H9 (cell line): ENCODE measurements around the gene AAMP. TPM values are rescaled to one million over a fixed set of nuclear protein-coding genes. Genes with fewer than 3 reads are reported as not detected.
A peak's percentile ranks its signal among the peaks of the same experiment; 100 is the strongest.

Experiments used
- DNase-seq: peaks from one replicate; pipeline ENCODE4 v3.0.0-alpha.2; 2017
- H2AFZ ChIP-seq: one replicate; pipeline ENCODE4 v1.6.1; 2013; ENCODE audit warnings: mild to moderate bottlenecking, low read length, control low read depth, moderate library complexity
- H2AK5ac ChIP-seq: 2 replicates; pipeline ENCODE4 v1.6.1; 2013; ENCODE audit warnings: low read length, control low read depth, mixed read lengths; ENCODE audit not compliant: insufficient read length
- H2BK120ac ChIP-seq: one replicate; pipeline ENCODE4 v1.6.1; 2013; ENCODE audit warnings: low read depth, mild to moderate bottlenecking, low read length, control low read depth, inconsistent platforms; ENCODE audit not compliant: poor library complexity, severe bottlenecking
- H2BK12ac ChIP-seq: 2 replicates; pipeline ENCODE4 v1.6.1; 2013; ENCODE audit warnings: low read length, control low read depth, mixed read lengths, low read depth; ENCODE audit not compliant: insufficient read length
- H2BK15ac ChIP-seq: 2 replicates; pipeline ENCODE4 v1.6.1; 2013; ENCODE audit warnings: low read depth, low read length, control low read depth
- H2BK20ac ChIP-seq: one replicate; pipeline ENCODE4 v1.6.1; 2013; ENCODE audit warnings: low read depth, mild to moderate bottlenecking, low read length, control low read depth, inconsistent platforms; ENCODE audit not compliant: poor library complexity, severe bottlenecking
- H2BK5ac ChIP-seq: 2 replicates; pipeline ENCODE4 v1.6.1; 2013; ENCODE audit warnings: low read length, control low read depth, mixed read lengths; ENCODE audit not compliant: insufficient read length
- H3K14ac ChIP-seq: 2 replicates; pipeline ENCODE4 v1.6.1; 2013; ENCODE audit warnings: low read length, control low read depth; ENCODE audit not compliant: insufficient read depth
- H3K18ac ChIP-seq: 2 replicates; pipeline ENCODE4 v1.6.1; 2013; ENCODE audit warnings: low read depth, mild to moderate bottlenecking, mixed read lengths, low read length, control low read depth; ENCODE audit not compliant: insufficient read length
- H3K23ac ChIP-seq: 2 replicates; pipeline ENCODE4 v1.6.1; 2013; ENCODE audit warnings: low read length, control low read depth, mixed read lengths, low read depth; ENCODE audit not compliant: insufficient read length
- H3K23me2 ChIP-seq: 2 replicates; pipeline ENCODE4 v1.6.1; 2013; ENCODE audit warnings: low read depth, mild to moderate bottlenecking, mixed read lengths, low read length, control low read depth; ENCODE audit not compliant: insufficient read length, poor library complexity, severe bottlenecking
- H3K27ac ChIP-seq: 2 replicates; pipeline ENCODE4 v1.5.1; 2013; ENCODE audit warnings: low read length, control low read depth, mixed read lengths, low read depth; ENCODE audit not compliant: insufficient read length
- H3K27me3 ChIP-seq: 2 replicates; pipeline ENCODE4 v1.6.1; 2013; ENCODE audit warnings: low read length, control low read depth, inconsistent platforms; ENCODE audit not compliant: insufficient read depth
- H3K4ac ChIP-seq: 2 replicates; pipeline ENCODE4 v1.6.1; 2013; ENCODE audit warnings: low read depth, mild to moderate bottlenecking, control low read depth, inconsistent platforms, low read length, moderate library complexity
- H3K4me1 ChIP-seq: 2 replicates; pipeline ENCODE4 v1.6.1; 2013; ENCODE audit warnings: low read length, control low read depth, inconsistent platforms; ENCODE audit not compliant: insufficient read depth
- H3K4me2 ChIP-seq: 2 replicates; pipeline ENCODE4 v1.6.1; 2013; ENCODE audit warnings: low read length, control low read depth, mixed read lengths; ENCODE audit not compliant: insufficient read length, insufficient read depth
- H3K56ac ChIP-seq: 2 replicates; pipeline ENCODE4 v1.6.1; 2013; ENCODE audit warnings: low read depth, mild to moderate bottlenecking, mixed read lengths, low read length, control low read depth; ENCODE audit not compliant: insufficient read length
- H3K79me1 ChIP-seq: 2 replicates; pipeline ENCODE4 v1.6.1; 2013; ENCODE audit warnings: low read depth, mild to moderate bottlenecking, moderate library complexity, low read length, control low read depth, inconsistent platforms; ENCODE audit not compliant: insufficient read depth, poor library complexity, severe bottlenecking
- H3K79me2 ChIP-seq: 2 replicates; pipeline ENCODE4 v1.6.1; 2013; ENCODE audit warnings: low read length, control low read depth, inconsistent platforms; ENCODE audit not compliant: insufficient read depth
- H3K9ac ChIP-seq: 2 replicates; pipeline ENCODE4 v1.6.1; 2013; ENCODE audit warnings: low read length, control low read depth, mixed read lengths; ENCODE audit not compliant: insufficient read length; ENCODE audit errors: extremely low read depth
- H3K9me3 ChIP-seq: one replicate; pipeline ENCODE4 v1.6.1; 2013; ENCODE audit warnings: low read depth, low read length, inconsistent platforms; ENCODE audit not compliant: control insufficient read depth
- H3T11ph ChIP-seq: one replicate; pipeline ENCODE4 v1.6.1; 2013; ENCODE audit warnings: mild to moderate bottlenecking, low read length, control low read depth, inconsistent platforms
- H4K20me1 ChIP-seq: one replicate; pipeline ENCODE4 v1.6.1; 2013; ENCODE audit not compliant: control insufficient read depth, insufficient read length, insufficient read depth
- H4K5ac ChIP-seq: 2 replicates; pipeline ENCODE4 v1.6.1; 2013; ENCODE audit warnings: low read depth, mild to moderate bottlenecking, mixed read lengths, low read length, control low read depth; ENCODE audit not compliant: insufficient read length
- H4K8ac ChIP-seq: replicated peaks from 2 replicates; pipeline ENCODE4 v1.6.1; 2013; ENCODE audit warnings: low read length, control low read depth, mixed read lengths, low read depth; ENCODE audit not compliant: insufficient read length
- H4K91ac ChIP-seq: 2 replicates; pipeline ENCODE4 v1.6.1; 2013; ENCODE audit warnings: low read depth, mild to moderate bottlenecking, moderate library complexity, mixed read lengths, low read length, control low read depth; ENCODE audit not compliant: insufficient read length
- H3K27ac Mint-ChIP-seq, 3 experiments: 2 replicates in 2 of 3; 3 replicates in 1 of 3; pipeline ENCODE4 v1.8.0; 2020 to 2021; ENCODE audit warnings: mixed read lengths in 3 of 3, mild to moderate bottlenecking in 1 of 3, moderate library complexity in 1 of 3
- H3K27me3 Mint-ChIP-seq: 2 replicates; pipeline ENCODE4 v1.8.0; 2021; ENCODE audit warnings: low read depth, mild to moderate bottlenecking, moderate library complexity, mixed read lengths
- H3K36me3 Mint-ChIP-seq, 3 experiments: 2 replicates in 2 of 3; 3 replicates in 1 of 3; pipeline ENCODE4 v1.8.0; 2020 to 2021; ENCODE audit warnings: low read depth in 3 of 3, mixed read lengths in 3 of 3; ENCODE audit not compliant: insufficient read depth in 1 of 3
- H3K4me1 Mint-ChIP-seq, 2 experiments: 2 replicates each; pipeline ENCODE4 v1.8.0; 2020; ENCODE audit warnings: mixed read lengths in 2 of 2
- H3K4me3 Mint-ChIP-seq, 2 experiments: 2 replicates in 1 of 2; 3 replicates in 1 of 2; pipeline ENCODE4 v1.8.0; 2020 to 2021; ENCODE audit warnings: mild to moderate bottlenecking in 2 of 2, mixed read lengths in 2 of 2, moderate library complexity in 1 of 2
- H3K9me3 Mint-ChIP-seq, 2 experiments: 2 replicates in 1 of 2; 3 replicates in 1 of 2; pipeline ENCODE4 v1.8.0; 2020; ENCODE audit warnings: mild to moderate bottlenecking in 2 of 2, mixed read lengths in 2 of 2, moderate library complexity in 1 of 2
- WGBS: extraction: QIAGEN DNeasy Blood & Tissue Kit; methylation state at CpG from one replicate; pipeline ENCODE4 v1.1.7; 2013; ENCODE audit warnings: missing lambda C conversion rate, low lambda C conversion rate, mixed read lengths; ENCODE audit not compliant: insufficient read length; ENCODE audit errors: extremely low coverage; 5-methylcytosine and 5-hydroxymethylcytosine counted together
- total RNA-seq: library from RNA; stranded (reverse); gene quantifications from 2 replicates; pipeline ENCODE4 v1.2.1, GENCODE V29; 2021
- TF ChIP-seq, protein P1 (sequence below): fragments of 200-600 bp; sonication (generic); conservative IDR thresholded peaks from 3 replicates; pipeline ENCODE4 v1.8.0; 2021; ENCODE audit warnings: antibody characterized with exemption, mild to moderate bottlenecking

The AAMP gene
- total RNA-seq, 1 experiment from 2014 or later, result 103 TPM

DNA sequence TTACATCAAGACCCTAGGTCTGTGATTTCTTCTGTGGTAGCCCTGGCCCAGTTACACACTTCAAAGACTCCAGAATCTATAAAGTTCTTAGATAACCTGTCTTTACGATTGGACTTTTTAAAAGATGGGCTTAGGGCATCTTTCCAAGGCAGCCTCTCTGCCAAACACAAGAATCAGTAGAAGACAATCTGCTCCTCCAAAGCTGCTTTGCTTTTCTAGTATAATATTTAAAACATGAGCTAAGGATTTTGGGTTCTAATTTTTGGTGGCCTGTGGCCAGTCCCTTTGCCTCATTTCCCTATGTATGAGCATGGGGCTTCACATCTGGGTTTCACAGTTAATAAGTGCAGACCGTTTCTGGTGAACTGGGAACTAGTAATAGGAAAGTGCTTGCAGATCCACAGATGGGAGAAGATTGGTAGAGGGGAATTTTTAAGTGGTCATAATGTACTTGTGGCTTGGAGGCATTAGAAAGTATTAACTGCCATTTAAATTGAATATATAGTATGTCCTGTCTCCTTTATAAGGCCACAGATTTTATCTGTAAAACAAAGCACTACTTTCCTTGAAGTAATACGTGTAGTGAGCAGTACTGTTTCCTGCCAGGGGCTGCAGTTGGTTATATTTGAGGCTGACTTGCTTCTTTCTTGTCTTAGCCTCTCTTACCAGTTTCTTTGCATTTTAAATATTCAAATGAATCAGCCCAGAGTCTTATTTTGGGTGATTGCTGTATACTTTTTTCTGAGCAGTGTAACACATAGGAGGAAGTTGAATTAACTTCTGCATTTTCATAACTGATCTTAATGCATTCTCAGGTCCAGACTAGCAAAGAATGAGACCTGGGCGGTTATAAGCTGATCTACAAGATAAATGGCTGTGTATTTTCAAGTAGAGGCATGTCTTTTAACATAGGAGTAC lies 51.4 kb downstream of the AAMP start:
- Histone ChIP-seq H3K79me1 (peaks cover 13% of the 10 kb centered on the region), H4K5ac (no peak overlapping the region), H3K4me2 (peak overlapping the region; percentile 87), H3K4me1 (0 out of 2 replicates have a peak, but pooled peaks cover 3% of the 10 kb centered on the region), H4K20me1 (no peaks in the 10 kb centered on the region), H3K18ac (no peak overlapping the region), H3T11ph (no peak overlapping the region), H2BK20ac (no peak overlapping the region), H2BK120ac (no peak overlapping the region), H3K79me2 (peaks cover 44% of the 10 kb centered on the region), H2BK5ac (no peak overlapping the region), H2BK12ac (no peak overlapping the region), H4K91ac (no peak overlapping the region), H3K23me2 (peaks cover 11% of the 10 kb centered on the region), H3K9me3 (no peaks in the 10 kb centered on the region), H3K56ac (no peak overlapping the region), H3K23ac (no peak overlapping the region), H3K27ac (no peak overlapping the region), H2AFZ (no peak overlapping the region), H4K8ac (no peak overlapping the region), H2AK5ac (no peak overlapping the region), H3K14ac (no peak overlapping the region), H3K9ac (peak overlapping the region; percentile 81), H3K27me3 (no peaks in the 10 kb centered on the region), H3K4ac (no peak overlapping the region), H2BK15ac (no peak overlapping the region)
- peak overlapping the region; percentile 61 to 88 (median 73); a peak in 5 of 7 replicates for H3K27ac Mint-ChIP-seq
- no CpG with 5 or more reads among the region's 4 CpGs for WGBS
- peaks cover 1% of the 10 kb centered on the region; the same call in 1 of the 2 replicates for H3K27me3 Mint-ChIP-seq
- TF ChIP-seq, protein P1, sequence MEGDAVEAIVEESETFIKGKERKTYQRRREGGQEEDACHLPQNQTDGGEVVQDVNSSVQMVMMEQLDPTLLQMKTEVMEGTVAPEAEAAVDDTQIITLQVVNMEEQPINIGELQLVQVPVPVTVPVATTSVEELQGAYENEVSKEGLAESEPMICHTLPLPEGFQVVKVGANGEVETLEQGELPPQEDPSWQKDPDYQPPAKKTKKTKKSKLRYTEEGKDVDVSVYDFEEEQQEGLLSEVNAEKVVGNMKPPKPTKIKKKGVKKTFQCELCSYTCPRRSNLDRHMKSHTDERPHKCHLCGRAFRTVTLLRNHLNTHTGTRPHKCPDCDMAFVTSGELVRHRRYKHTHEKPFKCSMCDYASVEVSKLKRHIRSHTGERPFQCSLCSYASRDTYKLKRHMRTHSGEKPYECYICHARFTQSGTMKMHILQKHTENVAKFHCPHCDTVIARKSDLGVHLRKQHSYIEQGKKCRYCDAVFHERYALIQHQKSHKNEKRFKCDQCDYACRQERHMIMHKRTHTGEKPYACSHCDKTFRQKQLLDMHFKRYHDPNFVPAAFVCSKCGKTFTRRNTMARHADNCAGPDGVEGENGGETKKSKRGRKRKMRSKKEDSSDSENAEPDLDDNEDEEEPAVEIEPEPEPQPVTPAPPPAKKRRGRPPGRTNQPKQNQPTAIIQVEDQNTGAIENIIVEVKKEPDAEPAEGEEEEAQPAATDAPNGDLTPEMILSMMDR, result no peak
- peaks cover 29 to 30% of the 10 kb centered on the region in 2 experiments for H3K4me1 Mint-ChIP-seq
- peak overlapping the region; percentile 85 to 91 for H3K4me3 Mint-ChIP-seq
- H3K36me3 Mint-ChIP-seq, result peaks cover 0 to 15% (median 15%) of the 10 kb centered on the region in 3 experiments; a peak in 5 of 7 replicates
- no peaks in the 10 kb centered on the region for H3K9me3 Mint-ChIP-seq
- no peak for DNase-seq
